Lower leg skin (tissue), 4 donors: ENCODE data around the gene TOP1. TPM values are rescaled to one million over a fixed set of nuclear protein-coding genes. Genes with fewer than 3 reads are reported as not detected.

ENCODE experiments used
- DNase-seq, 2 donors: peaks; one replicate each; pipeline ENCODE4 v3.0.0-alpha.2; 2019; ENCODE audit warnings: low spot score in 2 of 2
- H3K4me3 ChIP-seq: fragments of 200-600 bp; sonication (generic); 2 replicates; pipeline ENCODE4 v1.5.1; 2017; ENCODE audit warnings: mild to moderate bottlenecking, low read depth; ENCODE audit not compliant: poor library complexity, severe bottlenecking
- CTCF ChIP-seq, 3 donors: fragments of 450-650 bp; IDR thresholded peaks; one replicate each; pipeline ENCODE4 v1.5.1; 2016; ENCODE audit warnings: antibody characterized with exemption in 3 of 3, mild to moderate bottlenecking in 3 of 3, moderate library complexity in 2 of 3
- POLR2A ChIP-seq, 2 donors: fragments of 450-650 bp; IDR thresholded peaks; one replicate each; pipeline ENCODE4 v1.6.1; 2016 to 2017; ENCODE audit warnings: antibody characterized with exemption in 2 of 2, mild to moderate bottlenecking in 1 of 2, moderate library complexity in 1 of 2
- WGBS, 2 donors: methylation state at CpG; one replicate each; pipeline ENCODE4 v1.1.5; 2018; 5-methylcytosine and 5-hydroxymethylcytosine counted together
- intact Hi-C: fragments of 100-400 bp; cut with DNase I; formaldehyde crosslinking; loops from one replicate; pipeline ENCODE4 v1.15.0; 2023; ENCODE audit warnings: low total_unique reads
- total RNA-seq, 4 donors: library from RNA; depleted of rRNA; stranded (reverse); fragments of >200 nt; gene quantifications; one replicate each; pipeline ENCODE4 v1.1.0, GENCODE V29; 2016

Gene TOP1
- total RNA-seq, 4 donors from 2014 or later = 29.8 to 37.1 (median 31.9) TPM

DNA sequence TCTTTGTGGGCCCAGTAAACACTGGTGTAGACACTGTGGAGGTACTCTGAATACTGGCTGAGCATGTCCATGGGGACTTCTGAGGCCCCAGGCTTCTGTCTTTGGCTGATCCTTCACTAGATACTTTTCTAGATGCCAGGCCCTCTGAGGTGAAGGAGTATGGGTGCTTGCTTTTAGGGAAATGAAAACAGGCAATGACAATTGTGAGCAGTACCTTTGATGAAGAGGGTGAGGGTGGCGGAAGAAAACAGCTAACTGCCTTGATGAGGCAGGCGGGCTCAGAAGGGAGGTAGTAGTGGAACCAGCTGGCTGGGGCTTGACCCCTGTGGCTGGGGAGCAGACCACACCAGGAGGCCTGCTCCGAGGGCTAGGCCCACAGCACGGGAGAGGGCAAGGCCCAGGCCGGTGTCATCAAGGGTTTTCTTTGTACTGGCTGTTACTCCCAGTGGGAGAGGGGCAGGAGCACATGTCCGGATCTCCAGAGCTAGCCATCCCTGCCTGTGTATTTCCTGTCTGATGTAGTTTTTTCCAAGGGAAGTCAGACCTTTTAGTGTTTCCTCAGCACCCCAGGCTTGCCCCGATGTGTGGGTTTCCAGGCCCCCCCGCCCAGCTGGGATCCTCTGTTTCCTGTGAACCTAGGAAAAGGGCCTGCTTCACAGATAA is 112.7 kb downstream of the TOP1 start:
- no peak overlapping the region for H3K4me3 ChIP-seq
- intact Hi-C loops = no loop called here
- 51 to 62% methylated on average over 8 of the region's 8 CpGs for WGBS, 2 donors
- no peak for TF ChIP-seq CTCF (IDR thresholded peaks at IDR 0.05)
- TF ChIP-seq POLR2A (IDR thresholded peaks at IDR 0.05) = no peak
- DNase-seq = no peak

- TF ChIP-seq POLR2A (IDR thresholded peaks at IDR 0.05) = no peak
- TF ChIP-seq CTCF (IDR thresholded peaks at IDR 0.05) = no peak
- H3K4me3 ChIP-seq = no peak overlapping the region
- 64 to 79% methylated on average over 4 of the region's 4 CpGs for whole genome bisulfite sequencing, 2 donors
- DNase-seq = no peak
- intact Hi-C loops = no loop called here
These were observed 113.6 kb downstream of the TOP1 start for GRCh38 chr20:41142245-41142644.

GRCh38 chr20:41142919-41143318 is 114.3 kb downstream of the TOP1 start:
- WGBS, 2 donors = 54 to 73% methylated on average over 5 of the region's 5 CpGs
- TF ChIP-seq POLR2A (IDR thresholded peaks at IDR 0.05) = no peak
- TF ChIP-seq CTCF (IDR thresholded peaks at IDR 0.05) = no peak
- DNase-seq = no peak
- H3K4me3 ChIP-seq = no peak overlapping the region
- intact Hi-C loops = no loop called here

DNA sequence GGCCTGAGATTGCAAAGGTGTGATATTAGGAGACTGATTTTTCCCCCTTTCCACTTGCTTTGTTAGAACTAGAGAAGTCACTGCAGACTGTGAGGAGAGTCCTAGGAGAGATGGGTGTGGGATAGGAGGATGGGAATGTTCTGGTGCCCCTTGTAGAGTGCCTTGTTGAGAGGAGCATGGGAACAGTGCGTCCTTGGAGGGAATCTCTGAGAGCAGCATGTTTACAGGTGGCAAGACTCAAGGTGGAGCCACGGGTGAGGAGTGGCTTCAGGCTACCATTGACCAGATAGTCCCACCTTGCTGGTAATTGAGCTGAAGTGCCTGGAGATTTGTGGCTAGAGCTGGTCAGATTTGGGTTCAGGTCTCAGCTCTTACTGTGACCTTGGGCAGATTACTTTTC is 114.7 kb downstream of the TOP1 start:
- 53 to 55% methylated on average over 2 of the region's 2 CpGs for WGBS, 2 donors
- TF ChIP-seq POLR2A (IDR thresholded peaks at IDR 0.05) = no peak
- TF ChIP-seq CTCF (IDR thresholded peaks at IDR 0.05) = no peak
- DNase-seq = no peak
- H3K4me3 ChIP-seq = no peak overlapping the region
- intact Hi-C loops = no loop called here

DNA sequence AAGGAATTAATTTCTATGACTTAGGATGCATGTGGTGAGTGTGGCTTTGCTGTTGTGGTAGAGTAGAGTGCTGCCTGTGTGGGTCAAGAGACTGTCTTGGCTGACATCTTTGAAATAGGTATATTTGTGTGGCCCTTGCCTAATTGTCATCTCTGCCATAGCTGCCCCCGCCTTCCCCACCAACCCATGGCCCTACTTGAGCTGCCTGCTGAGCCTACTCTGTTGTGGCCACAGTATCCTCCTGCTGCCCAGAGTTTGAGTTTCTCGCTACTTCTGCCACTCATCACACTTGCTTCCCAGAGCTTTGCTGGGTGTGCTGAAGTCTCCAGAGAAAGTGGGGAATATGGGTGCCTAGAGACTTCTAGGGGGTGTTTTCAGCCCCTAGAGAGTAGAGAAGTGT is 116.7 kb downstream of the TOP1 start:
- 100% methylated on average over 2 of the region's 2 CpGs for WGBS, 2 donors
- TF ChIP-seq CTCF (IDR thresholded peaks at IDR 0.05) (no peak), POLR2A (IDR thresholded peaks at IDR 0.05) (no peak)
- H3K4me3 ChIP-seq = no peak overlapping the region
- intact Hi-C loops = no loop called here
- no peak for DNase-seq
